HG03108 (cell line): Measurements from ENCODE around the gene F2RL1.
"Not testable (repeated sequence)": the region's sequence is repeated elsewhere in the genome, so short reads cannot be mapped to it uniquely, and the experiment has no call there.

Experiments used
- ATAC-seq: cut with Tn5 transposase; IDR thresholded peaks from one replicate; pipeline ENCODE4 v1.9.1; 2021; ENCODE audit warnings: moderate library complexity; ENCODE audit not compliant: unreplicated experiment

The F2RL1 gene

GRCh38 chr5:76805821-76806505 is 12.9 kb upstream of the F2RL1 start:
- ATAC-seq: no peak

GRCh38 chr5:76807296-76807695 is 11.5 kb upstream of the F2RL1 start:
- ATAC-seq: no peak

GRCh38 chr5:76808141-76808691 is 10.6 kb upstream of the F2RL1 start:
- no peak for ATAC-seq

GRCh38 chr5:76809141-76809540 is 9.7 kb upstream of the F2RL1 start:
- ATAC-seq: no peak

GRCh38 chr5:76810236-76810635 is 8.6 kb upstream of the F2RL1 start:
- ATAC-seq: no peak

- ATAC-seq: no peak
These were observed 7.6 kb upstream of the F2RL1 start for GRCh38 chr5:76811214-76811613.

- ATAC-seq: not testable (repeated sequence)
These were observed 6.6 kb upstream of the F2RL1 start for GRCh38 chr5:76812209-76812608.

- ATAC-seq: no peak
These were observed 4.8 kb upstream of the F2RL1 start for GRCh38 chr5:76813982-76814562.

- ATAC-seq: no peak
These were observed 2.6 kb upstream of the F2RL1 start for GRCh38 chr5:76816110-76816831.

- ATAC-seq: no peak
These were observed 1.2 kb downstream of the F2RL1 start for GRCh38 chr5:76819851-76820525.

GRCh38 chr5:76820526-76820890 is 1.7 kb downstream of the F2RL1 start:
- ATAC-seq: no peak

- no peak for ATAC-seq
These were observed 2.3 kb downstream of the F2RL1 start for GRCh38 chr5:76821136-76821535.

GRCh38 chr5:76822105-76822731 is 3.4 kb downstream of the F2RL1 start:
- ATAC-seq: not testable (repeated sequence)

GRCh38 chr5:76826416-76826815 is 7.6 kb downstream of the F2RL1 start:
- not testable (repeated sequence) for ATAC-seq

GRCh38 chr5:76831110-76831452 is 12.3 kb downstream of the F2RL1 start:
- ATAC-seq: no peak

GRCh38 chr5:76836181-76836580 is 17.4 kb downstream of the F2RL1 start:
- no peak for ATAC-seq

GRCh38 chr5:76836585-76836984 is 17.8 kb downstream of the F2RL1 start:
- no peak for ATAC-seq

- no peak for ATAC-seq
These were observed 19.8 kb downstream of the F2RL1 start for GRCh38 chr5:76838481-76839261.

GRCh38 chr5:76841361-76841760 is 22.5 kb downstream of the F2RL1 start:
- no peak for ATAC-seq

GRCh38 chr5:76845890-76846289 is 27.1 kb downstream of the F2RL1 start:
- no peak for ATAC-seq
